ENCODE measurements around the gene CD40. TPM values are rescaled to one million over a fixed set of nuclear protein-coding genes. Genes with fewer than 3 reads are reported as not detected.

CD40 gene
- total RNA-seq, 6 experiments from 2014 or later = 8.8 to 11.7 (median 9.4) TPM

GRCh38 chr20:46120136-46120535 is 2.0 kb downstream of the CD40 start:
- intact Hi-C loops (cut with DNase I) = no loop called here
- TF ChIP-seq CTCF (IDR thresholded peaks at IDR 0.05) (no peak), POLR2A (IDR thresholded peaks at IDR 0.05) (no peak)
- H3K36me3 ChIP-seq = peaks cover 0 to 14% (median 1%) of the 10 kb centered on the region in 4 donors
- peaks cover 0 to 14% (median 3%) of the 10 kb centered on the region in 4 donors for H3K4me1 ChIP-seq
- DNase-seq (no peak), ATAC-seq (no peak)
- no peaks in the 10 kb centered on the region for H3K27me3 ChIP-seq
- H3K27ac ChIP-seq = no peak overlapping the region
- 84% methylated on average over 2 of the region's 2 CpGs for WGBS (ENCODE audit: insufficient coverage, low coverage, low lambda C conversion rate, missing lambda C conversion rate)
- H3K9me3 ChIP-seq = no peaks in the 10 kb centered on the region
- H3K4me3 ChIP-seq = no peak overlapping the region

GRCh38 chr20:46121184-46121930 is 3.2 kb downstream of the CD40 start:
- intact Hi-C loops (cut with DNase I) = no loop called here
- no peak for ATAC-seq
- H3K27ac ChIP-seq = no peak overlapping the region
- H3K4me1 ChIP-seq = peaks cover 0 to 14% (median 3%) of the 10 kb centered on the region in 4 donors
- no peaks in the 10 kb centered on the region for H3K27me3 ChIP-seq
- peaks cover 0 to 14% (median 1%) of the 10 kb centered on the region in 4 donors for H3K36me3 ChIP-seq
- WGBS (ENCODE audit: insufficient coverage, low coverage, low lambda C conversion rate, missing lambda C conversion rate) = 22% methylated on average over 2 of the region's 2 CpGs
- no peak for DNase-seq
- no peak for TF ChIP-seq CTCF (IDR thresholded peaks at IDR 0.05)
- no peak for TF ChIP-seq POLR2A (IDR thresholded peaks at IDR 0.05)
- no peaks in the 10 kb centered on the region for H3K9me3 ChIP-seq
- no peak overlapping the region for H3K4me3 ChIP-seq

GRCh38 chr20:46122071-46122470 is 4.0 kb downstream of the CD40 start:
- no peak for DNase-seq
- Histone ChIP-seq H3K27me3 (no peaks in the 10 kb centered on the region), H3K4me1 (peaks cover 0 to 14% (median 3%) of the 10 kb centered on the region in 4 donors), H3K36me3 (peaks cover 0 to 14% (median 1%) of the 10 kb centered on the region in 4 donors), H3K27ac (no peak overlapping the region), H3K4me3 (no peak overlapping the region), H3K9me3 (no peaks in the 10 kb centered on the region)
- intact Hi-C loops (cut with DNase I) = no loop called here
- 83% methylated on average over 11 of the region's 11 CpGs for WGBS (ENCODE audit: insufficient coverage, low coverage, low lambda C conversion rate, missing lambda C conversion rate)
- TF ChIP-seq CTCF (IDR thresholded peaks at IDR 0.05) (no peak), POLR2A (IDR thresholded peaks at IDR 0.05) (no peak)
- ATAC-seq = peak in 1 of 4 donors; percentile 10

- Histone ChIP-seq H3K4me1 (peaks cover 0 to 14% (median 3%) of the 10 kb centered on the region in 4 donors), H3K27ac (no peak overlapping the region), H3K9me3 (no peaks in the 10 kb centered on the region), H3K27me3 (no peaks in the 10 kb centered on the region), H3K36me3 (peaks cover 0 to 14% (median 1%) of the 10 kb centered on the region in 4 donors), H3K4me3 (no peak overlapping the region)
- no peak for DNase-seq
- WGBS (ENCODE audit: insufficient coverage, low coverage, low lambda C conversion rate, missing lambda C conversion rate) = 75% methylated on average over 1 of the region's 15 CpGs
- ATAC-seq = no peak
- no peak for TF ChIP-seq POLR2A (IDR thresholded peaks at IDR 0.05)
- TF ChIP-seq CTCF (IDR thresholded peaks at IDR 0.05) = no peak
- intact Hi-C loops (cut with DNase I) = no loop called here
These were observed 4.7 kb downstream of the CD40 start for GRCh38 chr20:46122516-46123481.
